ENCODE data around the gene KCNQ1. TPM values are rescaled to one million over a fixed set of nuclear protein-coding genes. Genes with fewer than 3 reads are reported as not detected.

KCNQ1 gene
- total RNA-seq, 1 experiment from 2014 or later: 0.71 TPM

DNA sequence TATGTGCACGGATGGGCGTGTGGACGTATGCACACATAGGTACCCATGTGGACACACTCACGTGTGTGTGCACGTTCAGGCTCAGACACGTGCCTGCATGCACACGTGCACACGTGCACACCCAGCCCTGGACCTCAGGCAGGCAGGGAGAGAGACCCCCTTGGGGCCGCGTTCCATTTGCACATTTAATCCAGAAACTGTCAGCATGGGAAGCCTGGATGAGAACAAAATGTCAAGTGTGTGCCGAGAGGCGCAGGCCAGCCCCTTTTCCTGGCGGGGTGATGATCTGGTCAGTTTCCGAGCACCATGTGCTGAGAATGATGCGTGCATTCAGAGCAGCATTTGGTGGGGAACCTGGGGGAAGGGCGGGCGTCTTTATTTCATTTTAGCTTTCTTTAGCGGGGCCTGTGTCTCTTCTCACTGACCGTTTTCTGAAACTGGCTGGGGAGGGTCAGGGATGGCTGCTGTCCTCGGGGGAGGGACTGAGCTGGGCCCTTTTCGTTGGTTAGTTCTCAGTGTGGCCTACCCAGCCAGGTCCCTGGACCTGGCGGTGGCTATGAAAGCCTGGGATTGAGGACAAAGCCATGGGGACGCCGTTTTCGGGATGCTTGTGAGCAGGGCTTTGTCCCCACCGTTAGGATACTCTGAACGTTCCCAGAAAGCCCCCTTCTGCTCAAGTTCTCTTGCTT lies 96.3 kb downstream of the KCNQ1 start:
- in situ Hi-C loops (cut with HindIII; ENCODE audit: low pct_unique_long_range_greater_than_20kb, low sequenced_read_pairs): no loop called here
- no peak for DNase-seq (ENCODE audit: low read depth, low spot score)

DNA sequence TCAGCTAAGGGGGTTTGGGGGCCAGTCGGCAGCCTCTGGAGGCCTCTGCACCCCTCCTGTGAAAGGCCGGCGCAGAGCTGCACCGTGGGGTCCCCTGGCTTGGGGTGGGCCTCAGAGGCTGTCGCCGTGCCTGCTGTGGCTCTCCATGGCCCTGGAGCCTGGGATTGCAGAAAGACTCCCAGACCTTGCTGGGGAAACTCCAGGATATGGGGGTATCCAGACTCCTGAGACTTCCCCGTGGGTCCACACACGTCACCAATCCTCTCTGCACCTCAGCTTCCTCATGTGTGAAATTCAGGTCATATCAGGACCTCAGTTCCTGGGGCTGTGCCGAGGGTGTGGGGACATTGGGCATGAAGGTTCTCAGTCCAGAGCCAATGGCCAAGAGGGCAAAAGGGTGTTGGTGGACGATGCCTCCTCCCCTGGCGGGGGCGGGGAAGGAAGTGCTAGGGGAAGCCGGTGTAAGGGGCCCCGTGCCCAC lies 97.1 kb downstream of the KCNQ1 start:
- DNase-seq (ENCODE audit: low read depth, low spot score): no peak
- in situ Hi-C loops (cut with HindIII; ENCODE audit: low pct_unique_long_range_greater_than_20kb, low sequenced_read_pairs): no loop called here

DNA sequence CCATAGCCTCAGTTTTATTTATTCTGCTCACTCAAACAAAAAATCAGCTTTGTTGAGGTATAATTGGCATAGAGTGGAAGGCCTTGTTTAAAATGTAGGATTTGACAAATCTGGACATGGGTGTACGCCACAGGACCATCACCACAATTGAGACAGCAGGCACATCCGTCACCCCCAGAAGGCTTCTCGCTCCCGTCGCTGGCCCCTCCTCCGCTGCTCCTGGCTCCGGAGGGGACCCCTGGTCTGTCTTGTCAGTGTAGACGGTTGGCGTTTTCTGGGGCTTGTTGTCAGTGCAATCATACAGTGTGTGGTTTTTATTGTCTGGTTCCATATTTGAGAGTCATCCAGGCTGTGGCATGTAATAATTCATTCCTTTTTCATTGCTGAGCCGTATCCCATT lies 97.6 kb downstream of the KCNQ1 start:
- in situ Hi-C loops (cut with HindIII; ENCODE audit: low pct_unique_long_range_greater_than_20kb, low sequenced_read_pairs): no loop called here
- DNase-seq (ENCODE audit: low read depth, low spot score): no peak

DNA sequence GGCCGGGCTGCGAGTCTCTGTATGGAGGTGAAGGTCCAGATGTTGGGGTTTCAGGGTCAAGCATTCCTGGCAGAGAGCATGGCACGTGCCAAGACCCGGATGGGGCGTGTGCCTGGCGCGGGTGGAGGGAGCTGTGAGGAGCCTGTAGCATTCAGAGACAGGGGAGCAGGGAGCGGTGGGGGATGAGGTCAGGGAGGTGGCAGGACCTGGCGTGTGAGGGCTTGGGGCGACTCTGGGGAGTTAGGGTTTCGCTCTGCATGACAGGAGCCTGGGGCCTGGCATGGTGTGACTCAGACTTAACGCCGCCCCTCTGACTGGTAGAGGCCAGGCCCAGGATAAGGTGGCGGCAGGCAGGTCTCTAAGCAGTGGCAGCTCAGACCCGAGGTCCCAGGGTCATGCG lies 103.0 kb downstream of the KCNQ1 start:
- no peak for DNase-seq (ENCODE audit: low read depth, low spot score)
- in situ Hi-C loops (cut with HindIII; ENCODE audit: low pct_unique_long_range_greater_than_20kb, low sequenced_read_pairs): no loop called here

DNA sequence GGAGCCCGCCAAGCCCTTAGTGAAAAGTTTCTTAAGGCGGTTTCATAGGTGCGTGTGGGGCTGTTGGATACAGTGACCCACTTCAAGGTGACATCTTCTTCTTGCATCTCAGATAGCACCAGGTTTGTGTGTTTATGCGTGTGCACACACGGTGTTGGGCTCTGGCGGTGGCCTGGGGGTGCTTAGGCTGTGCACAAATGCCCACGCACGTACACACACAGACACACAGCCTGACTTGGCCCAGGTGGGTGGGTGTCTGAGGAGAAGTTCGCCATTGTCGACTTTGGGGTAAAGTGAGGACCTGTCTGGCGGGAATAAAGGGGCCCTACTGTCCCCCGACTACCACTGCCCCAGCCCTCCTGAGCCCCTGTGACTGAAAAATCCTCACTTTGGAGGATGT lies 103.8 kb downstream of the KCNQ1 start:
- DNase-seq (ENCODE audit: low read depth, low spot score): no peak
- in situ Hi-C loops (cut with HindIII; ENCODE audit: low pct_unique_long_range_greater_than_20kb, low sequenced_read_pairs): no loop called here

DNA sequence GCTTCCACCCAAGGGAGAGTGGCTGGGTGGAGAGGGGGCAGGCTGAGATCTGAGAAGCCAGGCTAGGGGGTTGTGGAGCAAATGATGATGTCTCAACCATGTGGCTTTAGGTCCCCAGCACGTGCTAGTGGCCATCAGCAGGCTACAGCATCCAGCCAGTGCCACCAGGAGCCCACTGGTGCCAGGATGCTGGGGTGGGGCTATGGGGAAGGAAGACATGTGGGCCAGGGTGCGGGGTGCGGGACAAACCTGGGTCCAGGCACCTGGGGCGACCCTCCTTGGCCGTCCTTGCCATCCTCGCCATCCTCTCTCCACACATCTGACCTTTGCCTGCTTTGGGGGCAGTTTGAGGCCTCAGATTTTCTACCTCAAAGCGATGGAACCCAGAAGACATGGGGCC lies 104.3 kb downstream of the KCNQ1 start:
- in situ Hi-C loops (cut with HindIII; ENCODE audit: low pct_unique_long_range_greater_than_20kb, low sequenced_read_pairs): no loop called here
- no peak for DNase-seq (ENCODE audit: low read depth, low spot score)

DNA sequence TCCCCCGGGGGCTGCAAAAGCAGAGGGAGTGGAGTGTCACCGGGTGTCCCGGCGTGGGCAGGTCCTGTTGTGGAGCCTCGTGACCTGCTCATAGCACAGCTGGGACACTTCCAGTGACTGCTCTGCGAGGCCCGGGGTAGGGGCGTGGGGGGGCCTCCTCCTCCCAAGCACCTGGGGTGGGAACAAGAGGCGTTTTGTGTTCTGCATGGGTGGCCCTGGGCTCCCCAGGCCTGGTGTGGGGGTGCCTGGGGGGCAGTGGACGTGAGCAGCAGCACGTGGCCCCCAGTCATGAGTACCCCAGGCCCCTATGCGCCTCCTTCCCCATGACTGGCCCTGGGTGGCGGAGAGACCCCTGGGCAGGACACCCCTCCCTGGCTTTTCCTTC lies 104.7 kb downstream of the KCNQ1 start:
- in situ Hi-C loops (cut with HindIII; ENCODE audit: low pct_unique_long_range_greater_than_20kb, low sequenced_read_pairs): no loop called here

DNA sequence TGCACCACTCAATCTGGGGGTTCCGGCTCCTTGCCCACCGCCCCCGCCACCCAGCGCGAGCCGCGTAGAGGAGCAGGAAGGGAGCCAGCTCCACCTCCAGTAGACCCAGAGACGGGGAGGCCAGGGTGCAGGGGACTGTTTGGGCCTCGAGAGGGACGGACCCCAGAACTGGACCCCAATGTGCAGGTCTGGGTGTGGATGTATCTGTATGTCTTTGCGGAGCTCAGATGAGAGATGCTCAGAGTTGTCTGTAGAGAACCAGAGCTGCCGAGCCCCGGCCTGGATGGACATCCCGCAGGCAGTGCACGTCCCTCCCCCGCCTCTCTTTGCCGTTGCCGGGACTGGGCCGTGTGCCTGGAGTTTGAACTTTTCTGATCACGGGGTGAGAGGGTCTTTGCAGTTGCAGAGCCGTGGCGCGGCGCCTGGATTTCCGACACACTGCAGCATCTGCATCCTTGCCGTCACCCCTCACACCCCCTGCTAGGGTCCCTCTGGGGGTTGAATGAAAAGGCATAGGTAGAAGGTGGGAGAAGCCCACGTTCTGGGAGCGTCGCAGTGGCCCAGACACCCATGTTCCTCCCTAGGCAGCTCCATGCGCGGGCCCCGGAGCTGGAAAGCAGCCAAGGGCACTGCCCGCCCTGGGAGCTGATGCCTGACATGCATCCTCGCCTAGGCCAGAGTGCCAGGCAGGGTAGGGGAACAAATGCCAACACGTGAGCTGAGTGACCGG lies 105.2 kb downstream of the KCNQ1 start:
- in situ Hi-C loops (cut with HindIII; ENCODE audit: low pct_unique_long_range_greater_than_20kb, low sequenced_read_pairs): no loop called here
- no peak for DNase-seq (ENCODE audit: low read depth, low spot score)

More for the DNA sequence above, 104.7 kb downstream of the KCNQ1 start:
- no peak for DNase-seq (ENCODE audit: low read depth, low spot score)

DNA sequence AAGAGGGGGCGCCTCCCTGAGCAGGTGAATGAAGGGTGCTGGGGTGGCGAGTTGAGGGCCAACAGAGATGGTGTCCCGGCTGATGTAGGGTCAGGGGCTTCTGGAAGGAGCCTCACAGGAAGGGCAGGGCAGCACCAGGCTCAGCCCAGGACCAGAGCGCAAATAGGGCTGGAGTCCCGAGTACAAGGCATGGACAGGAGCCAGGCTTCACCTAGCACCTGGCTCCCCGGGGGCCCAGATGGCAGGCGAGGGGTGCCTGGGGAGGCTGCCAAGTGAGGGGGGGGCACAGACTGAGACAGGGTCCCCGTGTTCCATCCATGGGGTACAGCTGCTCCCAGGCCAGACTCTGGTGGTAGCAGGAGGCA lies 105.8 kb downstream of the KCNQ1 start:
- DNase-seq (ENCODE audit: low read depth, low spot score): no peak
- in situ Hi-C loops (cut with HindIII; ENCODE audit: low pct_unique_long_range_greater_than_20kb, low sequenced_read_pairs): no loop called here

DNA sequence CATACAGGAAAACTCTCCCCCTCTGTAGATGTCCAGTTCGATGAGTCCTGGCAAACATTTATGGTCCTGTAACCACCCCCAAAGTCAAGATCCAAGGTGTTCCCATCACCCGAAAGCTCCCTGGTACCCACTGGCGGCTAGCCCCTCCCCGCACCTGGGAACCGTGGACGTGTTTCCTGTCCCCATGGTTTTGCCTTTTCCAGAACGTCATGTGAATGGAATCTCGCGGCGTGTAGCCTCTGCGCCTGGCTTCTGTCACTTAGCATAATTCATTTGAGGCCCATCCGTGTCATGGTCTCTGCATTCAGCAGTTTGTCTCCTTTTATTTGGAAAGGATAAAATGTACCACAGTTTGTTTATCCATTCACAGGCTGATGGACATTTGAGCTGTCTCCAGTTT lies 106.3 kb downstream of the KCNQ1 start:
- in situ Hi-C loops (cut with HindIII; ENCODE audit: low pct_unique_long_range_greater_than_20kb, low sequenced_read_pairs): no loop called here
- no peak for DNase-seq (ENCODE audit: low read depth, low spot score)

DNA sequence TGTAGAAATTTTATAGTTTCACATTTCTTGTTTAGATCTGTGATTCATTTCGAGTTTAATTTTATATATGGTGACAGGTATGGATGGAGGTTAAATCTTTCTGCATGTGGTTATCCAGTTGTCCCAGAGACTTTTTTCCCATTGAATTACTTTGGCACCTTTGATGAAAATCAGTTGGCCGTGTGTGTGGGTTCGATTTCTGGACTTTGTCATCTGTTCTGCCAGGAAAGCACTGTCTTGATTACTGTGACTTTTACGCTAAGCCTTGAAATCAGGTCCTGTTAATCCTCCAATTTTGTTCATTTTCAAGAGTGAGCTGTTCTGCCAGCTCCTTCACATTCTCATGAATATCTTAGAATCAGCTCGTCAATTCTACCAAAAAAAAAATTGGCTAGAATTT lies 107.4 kb downstream of the KCNQ1 start:
- in situ Hi-C loops (cut with HindIII; ENCODE audit: low pct_unique_long_range_greater_than_20kb, low sequenced_read_pairs): no loop called here
- DNase-seq (ENCODE audit: low read depth, low spot score): no peak

DNA sequence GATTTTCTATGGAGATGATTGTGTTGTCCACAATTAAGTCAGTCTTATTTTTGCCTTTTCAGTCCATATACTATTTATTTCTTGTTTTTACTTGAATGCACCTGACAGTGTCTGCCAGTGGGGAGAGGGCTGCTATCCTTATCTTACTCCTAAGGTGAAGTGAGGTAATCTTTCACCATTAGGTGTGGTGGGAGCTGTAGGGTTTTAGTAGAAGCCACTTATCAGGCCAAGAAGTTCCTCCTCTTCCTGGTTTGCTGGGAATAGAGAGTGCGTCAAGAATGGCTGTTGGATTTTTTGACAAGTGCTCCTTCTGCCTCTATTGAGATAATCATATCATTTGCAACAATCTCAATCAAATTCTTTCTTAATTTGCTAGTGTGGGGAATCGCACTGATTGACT lies 108.4 kb downstream of the KCNQ1 start:
- in situ Hi-C loops (cut with HindIII; ENCODE audit: low pct_unique_long_range_greater_than_20kb, low sequenced_read_pairs): no loop called here
- DNase-seq (ENCODE audit: low read depth, low spot score): no peak

DNA sequence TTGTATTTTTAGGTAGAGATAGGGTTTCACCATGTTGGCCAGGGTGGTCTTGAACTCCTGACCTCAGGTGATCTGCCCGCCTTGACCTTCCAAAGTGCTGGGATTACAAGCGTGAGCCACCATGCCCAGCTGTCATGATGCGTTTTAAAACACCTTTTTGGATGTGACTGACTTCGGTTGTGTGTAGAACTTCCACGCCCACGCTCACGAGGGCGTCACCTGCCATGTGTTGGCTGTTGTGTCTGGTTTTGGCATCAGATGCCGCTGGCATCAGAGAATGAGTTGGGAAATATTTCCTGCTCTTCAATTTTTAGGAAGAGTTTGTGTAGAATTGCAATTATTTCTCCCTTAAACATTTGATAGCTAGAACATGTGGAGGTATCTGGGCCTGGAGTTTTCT lies 109.1 kb downstream of the KCNQ1 start:
- in situ Hi-C loops (cut with HindIII; ENCODE audit: low pct_unique_long_range_greater_than_20kb, low sequenced_read_pairs): no loop called here
- no peak for DNase-seq (ENCODE audit: low read depth, low spot score)

DNA sequence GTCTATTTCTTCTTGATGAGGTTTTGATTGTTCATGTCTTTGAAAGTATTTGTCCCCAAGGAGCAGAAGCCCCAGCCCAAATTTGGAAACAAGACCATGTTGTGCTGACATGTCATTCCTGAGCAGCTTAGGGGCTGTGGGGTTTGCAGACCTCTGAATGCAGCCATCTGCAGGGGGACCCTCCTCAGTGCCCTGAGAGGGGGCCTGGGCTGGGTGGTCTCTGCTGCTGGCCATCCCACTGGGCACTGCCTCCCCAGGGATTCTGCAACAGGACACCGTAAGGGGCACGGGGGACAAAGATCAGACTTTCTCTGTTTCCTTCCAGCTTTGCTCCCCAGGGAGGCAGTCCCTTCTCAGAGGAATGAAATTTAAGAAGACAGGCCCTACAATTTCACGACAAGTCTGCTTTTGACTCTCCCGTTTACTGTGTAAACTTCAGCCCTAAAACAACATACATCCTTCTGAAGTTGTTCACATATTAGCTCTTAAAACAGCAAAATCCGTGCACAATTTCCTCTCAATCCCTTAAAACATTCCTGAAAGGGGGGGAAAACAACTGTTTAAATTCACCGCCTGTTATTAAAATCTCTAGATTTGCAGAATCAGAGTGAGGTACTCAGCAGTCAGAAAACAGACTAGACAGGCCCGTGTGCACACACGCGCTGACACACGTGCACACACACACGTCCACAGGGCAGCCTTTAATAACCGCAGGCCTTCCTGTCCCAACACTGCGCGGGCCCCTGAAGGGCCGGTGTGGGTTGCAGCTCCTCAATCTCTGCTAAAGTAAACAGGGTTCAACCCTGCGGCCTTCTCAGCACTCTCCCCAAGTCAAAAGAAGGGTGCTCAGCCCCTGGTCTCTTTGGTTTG lies 109.8 kb downstream of the KCNQ1 start:
- in situ Hi-C loops (cut with HindIII; ENCODE audit: low pct_unique_long_range_greater_than_20kb, low sequenced_read_pairs): no loop called here
- no peak for DNase-seq (ENCODE audit: low read depth, low spot score)

DNA sequence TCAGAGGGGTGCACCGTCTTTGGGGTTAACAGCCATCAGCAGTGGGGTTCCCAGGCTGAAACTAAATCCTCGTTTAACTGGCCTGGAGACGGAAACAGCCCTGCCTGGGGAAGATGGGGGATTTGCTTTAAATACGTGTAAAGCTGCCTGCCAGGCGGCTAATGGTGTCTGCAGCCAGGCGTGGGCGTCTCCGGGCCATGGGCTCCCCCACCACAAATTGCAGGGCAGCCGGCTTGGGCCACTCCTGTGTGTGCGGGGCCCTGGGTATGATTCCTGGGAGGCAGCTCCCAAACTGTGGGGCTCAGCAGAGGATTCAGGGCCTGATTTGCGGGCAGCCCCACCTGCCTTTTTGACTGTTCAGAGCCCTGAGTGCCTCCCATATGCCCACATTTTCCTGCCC lies 110.5 kb downstream of the KCNQ1 start:
- DNase-seq (ENCODE audit: low read depth, low spot score): no peak
- in situ Hi-C loops (cut with HindIII; ENCODE audit: low pct_unique_long_range_greater_than_20kb, low sequenced_read_pairs): no loop called here

DNA sequence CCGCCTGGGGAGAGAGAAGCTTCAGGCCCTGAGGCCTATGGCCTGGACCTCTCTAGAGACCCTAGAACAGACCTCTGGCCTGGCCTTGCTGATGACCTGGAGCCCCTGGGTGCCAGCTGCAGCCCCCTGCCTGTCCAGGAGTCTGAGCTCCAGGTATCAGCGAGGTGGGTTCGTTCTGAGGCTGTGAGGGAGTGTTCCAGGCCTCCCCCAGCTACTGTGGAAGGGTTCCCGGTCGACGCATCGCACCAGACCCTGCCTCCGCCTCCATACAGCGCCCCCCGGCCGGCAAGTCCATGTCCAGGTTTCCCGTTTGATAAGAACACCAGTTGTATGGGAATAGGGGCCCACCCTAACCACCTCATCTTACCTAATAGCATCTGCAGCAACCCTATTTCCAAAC lies 111.1 kb downstream of the KCNQ1 start:
- in situ Hi-C loops (cut with HindIII; ENCODE audit: low pct_unique_long_range_greater_than_20kb, low sequenced_read_pairs): no loop called here
- DNase-seq (ENCODE audit: low read depth, low spot score): no peak

DNA sequence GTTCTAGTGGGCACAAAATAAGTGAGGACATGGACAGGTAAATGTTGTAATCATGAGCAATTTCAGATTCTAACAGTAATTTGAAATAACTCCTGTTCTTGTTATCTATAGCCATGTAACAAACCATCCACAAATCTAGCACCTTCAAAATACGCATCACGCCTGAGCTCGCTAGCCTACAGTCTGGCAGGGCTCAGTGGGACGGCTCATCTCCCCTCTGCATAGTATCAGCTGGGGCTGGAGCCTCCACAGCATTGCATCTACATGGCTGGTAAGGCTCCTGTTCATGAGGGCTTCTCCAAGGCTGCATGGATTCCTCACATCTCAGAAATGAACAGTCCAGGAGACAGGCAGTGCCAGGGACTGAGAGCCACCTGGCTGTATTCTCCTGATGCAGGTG lies 112.6 kb downstream of the KCNQ1 start:
- in situ Hi-C loops (cut with HindIII; ENCODE audit: low pct_unique_long_range_greater_than_20kb, low sequenced_read_pairs): no loop called here
- no peak for DNase-seq (ENCODE audit: low read depth, low spot score)

DNA sequence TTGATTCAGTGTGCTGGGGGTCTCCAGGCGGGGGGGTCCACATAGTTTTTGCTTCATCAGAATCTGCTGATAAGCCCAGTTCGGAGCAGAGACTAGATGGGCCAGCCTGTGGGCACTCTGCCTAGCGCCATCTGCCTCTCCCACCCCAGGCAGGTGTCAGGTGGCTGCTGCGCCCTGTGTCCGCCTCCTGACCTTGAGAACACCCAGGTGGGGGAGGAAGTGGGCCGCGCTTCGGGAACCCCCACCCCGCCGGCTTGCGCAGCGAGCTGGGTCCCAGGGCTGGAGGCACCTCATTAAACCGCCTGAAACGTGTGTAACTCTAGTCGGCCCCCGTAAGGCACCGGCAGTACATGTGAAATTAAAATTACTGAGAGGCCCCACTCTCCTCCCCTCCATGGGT lies 113.6 kb downstream of the KCNQ1 start:
- no peak for DNase-seq (ENCODE audit: low read depth, low spot score)
- in situ Hi-C loops (cut with HindIII; ENCODE audit: low pct_unique_long_range_greater_than_20kb, low sequenced_read_pairs): no loop called here

All from SK-MEL-5 (cell line).